LNCAP (cell line): Measurements from ENCODE around the gene SPIB.

ENCODE experiments used
- CTCF ChIP-seq: fragments of 450-650 bp; IDR thresholded peaks from 2 replicates; pipeline ENCODE4 v1.5.1; 2017; ENCODE audit warnings: mild to moderate bottlenecking

SPIB gene

GRCh38 chr19:50399368-50399745 lies 19.4 kb upstream of the SPIB start:
- no peak for TF ChIP-seq CTCF

GRCh38 chr19:50401605-50402450 lies 16.9 kb upstream of the SPIB start:
- TF ChIP-seq CTCF, result no peak

- no peak for TF ChIP-seq CTCF
These were observed 16.0 kb upstream of the SPIB start for GRCh38 chr19:50402544-50403301.

- no peak for TF ChIP-seq CTCF
These were observed 12.4 kb upstream of the SPIB start for GRCh38 chr19:50406156-50406820.

- TF ChIP-seq CTCF, result no peak
These were observed 11.9 kb upstream of the SPIB start for GRCh38 chr19:50406829-50407228.

- TF ChIP-seq CTCF, result no peak
These were observed 9.4 kb upstream of the SPIB start for GRCh38 chr19:50409347-50409746.

GRCh38 chr19:50410109-50410508 lies 8.6 kb upstream of the SPIB start:
- TF ChIP-seq CTCF, result no peak
